ENCODE measurements around the gene PRPH2. TPM values are rescaled to one million over a fixed set of nuclear protein-coding genes. Genes with fewer than 3 reads are reported as not detected.

PRPH2 gene
- total and polyA plus RNA-seq, 2 donors (not counting 1 experiment from before 2014, with no cell fraction given): 0.03 to 0.15 TPM

GRCh38 chr6:42708096-42708495 is 14.3 kb downstream of the PRPH2 start:
- ATAC-seq (ENCODE audit: low read depth) (no peak), DNase-seq (no peak)
- no peaks in the 10 kb centered on the region for H3K4me1 Mint-ChIP-seq
- H3K27me3 Mint-ChIP-seq: peaks cover 11% of the 10 kb centered on the region
- no peaks in the 10 kb centered on the region for H3K36me3 ChIP-seq (replicated peaks in 1 of 2; ENCODE audit: control extremely low read depth in 1 of 2, control insufficient read depth in 1 of 2, extremely low read depth in 1 of 2, insufficient read depth in 2 of 2, low read length in 1 of 2)
- no peak overlapping the region for H3K4me2 ChIP-seq (replicated peaks; ENCODE audit: low read depth, low read length, poor library complexity, severe bottlenecking)
- ChIA-PET POLR2A (no interaction called here), CTCF (interaction anchor here (0.9 kb wide), 1 partner anchor 18 kb away, joined by 3 read pairs; no protein-coding TSS in a partner anchor)
- H3K9ac ChIP-seq (ENCODE audit: low read length): no peak overlapping the region
- H3K79me2 ChIP-seq (ENCODE audit: control insufficient read depth, insufficient read depth, low read length): no peaks in the 10 kb centered on the region
- peaks cover 0 to 3% (median 1%) of the 10 kb centered on the region in 4 experiments for H3K27me3 ChIP-seq (replicated peaks in 1 of 4; ENCODE audit: control extremely low read depth in 1 of 4, control insufficient read depth in 3 of 4, insufficient read depth in 4 of 4, low read length in 3 of 4)
- H3K27ac ChIP-seq (ENCODE audit: low read length in 2 of 2): no peak overlapping the region
- peaks cover 0 to 9% (median 8%) of the 10 kb centered on the region in 3 donors for H3K9me3 ChIP-seq (ENCODE audit: control extremely low read depth in 1 of 3, control insufficient read depth in 2 of 3, insufficient read depth in 1 of 3, low read length in 2 of 3)
- WGBS (ENCODE audit: insufficient coverage): 95% methylated on average over 11 of the region's 11 CpGs
- peaks cover 3% of the 10 kb centered on the region for H3K9me3 Mint-ChIP-seq (ENCODE audit: insufficient read depth)
- no peak overlapping the region for H3K27ac Mint-ChIP-seq
- TF ChIP-seq CTCF (IDR thresholded peaks at IDR 0.05): no peak
- TF ChIP-seq EZH2 (IDR thresholded peaks at IDR 0.05; ENCODE audit: borderline replicate concordance, insufficient read depth, low read depth, low read length, poor library complexity, severe bottlenecking): no peak
- no peak overlapping the region for H2AFZ ChIP-seq (ENCODE audit: insufficient read depth, low read depth, low read length, poor library complexity, severe bottlenecking)
- H4K20me1 ChIP-seq (ENCODE audit: control insufficient read depth, insufficient read depth, low read length, poor library complexity, severe bottlenecking): no peaks in the 10 kb centered on the region
- H3K4me3 ChIP-seq (ENCODE audit: control extremely low read depth in 1 of 5, extremely low read depth in 1 of 5, insufficient read depth in 1 of 5, low read depth in 2 of 5, low read length in 4 of 5): no peak overlapping the region
- H3K4me3 Mint-ChIP-seq: no peak overlapping the region
- intact Hi-C loops (cut with micrococcal nuclease): no loop called here
- no peaks in the 10 kb centered on the region for H3K4me1 ChIP-seq (ENCODE audit: control insufficient read depth in 2 of 2, insufficient read depth in 2 of 2, low read length in 2 of 2)

- Histone ChIP-seq H3K4me1 (ENCODE audit: control insufficient read depth in 2 of 2, insufficient read depth in 2 of 2, low read length in 2 of 2) (no peaks in the 10 kb centered on the region), H3K36me3 (replicated peaks in 1 of 2; ENCODE audit: control extremely low read depth in 1 of 2, control insufficient read depth in 1 of 2, extremely low read depth in 1 of 2, insufficient read depth in 2 of 2, low read length in 1 of 2) (no peaks in the 10 kb centered on the region), H4K20me1 (ENCODE audit: control insufficient read depth, insufficient read depth, low read length, poor library complexity, severe bottlenecking) (no peaks in the 10 kb centered on the region), H3K4me2 (replicated peaks; ENCODE audit: low read depth, low read length, poor library complexity, severe bottlenecking) (no peak overlapping the region), H3K27me3 (replicated peaks in 1 of 4; ENCODE audit: control extremely low read depth in 1 of 4, control insufficient read depth in 3 of 4, insufficient read depth in 4 of 4, low read length in 3 of 4) (peaks cover 0 to 3% (median 1%) of the 10 kb centered on the region in 4 experiments), H3K27ac (ENCODE audit: low read length in 2 of 2) (no peak overlapping the region), H2AFZ (ENCODE audit: insufficient read depth, low read depth, low read length, poor library complexity, severe bottlenecking) (no peak overlapping the region), H3K9me3 (ENCODE audit: control extremely low read depth in 1 of 3, control insufficient read depth in 2 of 3, insufficient read depth in 1 of 3, low read length in 2 of 3) (peaks cover 0 to 9% (median 8%) of the 10 kb centered on the region in 3 donors), H3K79me2 (ENCODE audit: control insufficient read depth, insufficient read depth, low read length) (no peaks in the 10 kb centered on the region), H3K4me3 (ENCODE audit: control extremely low read depth in 1 of 5, extremely low read depth in 1 of 5, insufficient read depth in 1 of 5, low read depth in 2 of 5, low read length in 4 of 5) (no peak overlapping the region), H3K9ac (ENCODE audit: low read length) (no peak overlapping the region)
- POLR2A ChIA-PET: no interaction called here
- WGBS (ENCODE audit: insufficient coverage): 92% methylated on average over 6 of the region's 7 CpGs
- intact Hi-C loops (cut with micrococcal nuclease): no loop called here
- peaks cover 3% of the 10 kb centered on the region for H3K9me3 Mint-ChIP-seq (ENCODE audit: insufficient read depth)
- ATAC-seq (ENCODE audit: low read depth): no peak
- H3K4me3 Mint-ChIP-seq: no peak overlapping the region
- no peak for TF ChIP-seq CTCF (IDR thresholded peaks at IDR 0.05)
- no peak for TF ChIP-seq EZH2 (IDR thresholded peaks at IDR 0.05; ENCODE audit: borderline replicate concordance, insufficient read depth, low read depth, low read length, poor library complexity, severe bottlenecking)
- H3K27ac Mint-ChIP-seq: no peak overlapping the region
- DNase-seq: no peak
- peaks cover 11% of the 10 kb centered on the region for H3K27me3 Mint-ChIP-seq
- H3K4me1 Mint-ChIP-seq: no peaks in the 10 kb centered on the region
- CTCF ChIA-PET: interaction anchor here (0.9 kb wide), 1 partner anchor 18 kb away, joined by 3 read pairs; no protein-coding TSS in a partner anchor
Measured at GRCh38 chr6:42707595-42707994, 14.8 kb downstream of the PRPH2 start.

Data from B cell (primary cell).